Muscle layer of colon (tissue), 2 donors: ENCODE results near the gene COL5A1.

ENCODE experiments used
- H3K27ac ChIP-seq: one replicate; pipeline ENCODE4 v1.7.0; 2013; ENCODE audit warnings: low read depth, mild to moderate bottlenecking, low read length, moderate library complexity
- H3K27me3 ChIP-seq, 2 donors: one replicate each; pipeline ENCODE4 v1.7.0; 2013; ENCODE audit warnings: low read length in 2 of 2, mild to moderate bottlenecking in 2 of 2; ENCODE audit not compliant: insufficient read depth in 2 of 2, control insufficient read depth in 1 of 2
- H3K36me3 ChIP-seq: one replicate; pipeline ENCODE4 v1.7.0; 2013; ENCODE audit warnings: mild to moderate bottlenecking, low read length; ENCODE audit not compliant: insufficient read depth
- H3K4me1 ChIP-seq: one replicate; pipeline ENCODE4 v1.7.0; 2013; ENCODE audit warnings: mild to moderate bottlenecking, low read length; ENCODE audit not compliant: insufficient read depth
- H3K4me3 ChIP-seq, 2 donors: one replicate each; pipeline ENCODE4 v1.7.0; 2013; ENCODE audit warnings: low read length in 2 of 2, low read depth in 1 of 2, mild to moderate bottlenecking in 1 of 2, moderate library complexity in 1 of 2
- H3K9ac ChIP-seq: one replicate; pipeline ENCODE4 v1.7.0; 2013; ENCODE audit warnings: low read length
- H3K9me3 ChIP-seq: one replicate; pipeline ENCODE4 v1.7.0; 2013; ENCODE audit warnings: mild to moderate bottlenecking, low read length
- donor health status: abdominal sarcoma.
- donor health status: Adenocarcinoma of cecum.

The COL5A1 gene

DNA sequence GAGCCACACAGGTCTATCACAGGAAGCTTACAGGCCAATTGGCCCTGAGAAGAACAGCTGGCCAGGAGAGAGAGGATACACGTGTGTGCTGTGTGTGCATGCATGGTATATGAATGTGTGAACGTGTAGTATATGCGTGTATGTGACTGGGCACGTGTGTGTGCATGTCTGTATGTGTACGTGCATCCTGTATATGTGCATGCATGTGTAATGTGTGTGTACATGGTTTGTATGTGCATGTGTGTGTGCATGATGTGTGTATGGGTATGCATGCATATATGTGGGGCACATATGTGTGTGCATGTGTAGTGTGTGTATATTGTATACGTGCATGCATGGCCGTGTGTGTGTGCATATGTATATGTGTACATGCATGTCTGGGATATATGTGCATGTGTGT, 182.0 kb downstream of the COL5A1 start:
- no peaks in the 10 kb centered on the region for H3K4me1 ChIP-seq
- H3K9ac ChIP-seq, result no peak overlapping the region
- no peaks in the 10 kb centered on the region for H3K27me3 ChIP-seq
- no peaks in the 10 kb centered on the region for H3K9me3 ChIP-seq
- peaks cover 66% of the 10 kb centered on the region for H3K36me3 ChIP-seq
- H3K4me3 ChIP-seq, result no peak overlapping the region
- H3K27ac ChIP-seq, result no peak overlapping the region

DNA sequence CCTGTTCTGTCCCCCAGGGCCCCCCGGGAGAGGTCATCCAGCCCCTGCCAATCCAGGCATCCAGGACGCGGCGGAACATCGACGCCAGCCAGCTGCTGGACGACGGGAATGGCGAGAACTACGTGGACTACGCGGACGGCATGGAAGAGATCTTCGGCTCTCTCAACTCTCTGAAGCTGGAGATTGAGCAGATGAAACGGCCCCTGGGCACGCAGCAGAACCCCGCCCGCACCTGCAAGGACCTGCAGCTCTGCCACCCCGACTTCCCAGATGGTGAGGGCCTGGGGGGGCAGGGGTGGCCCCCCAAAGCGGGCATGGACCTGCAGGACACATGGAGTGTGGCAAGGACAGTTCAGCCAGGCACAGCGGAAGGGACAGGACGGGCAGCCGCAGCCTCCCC, 183.0 kb downstream of the COL5A1 start:
- Histone ChIP-seq H3K9me3 (no peaks in the 10 kb centered on the region), H3K27me3 (no peaks in the 10 kb centered on the region), H3K4me3 (no peak overlapping the region), H3K27ac (no peak overlapping the region), H3K36me3 (peaks cover 61% of the 10 kb centered on the region), H3K9ac (no peak overlapping the region), H3K4me1 (no peaks in the 10 kb centered on the region)

DNA sequence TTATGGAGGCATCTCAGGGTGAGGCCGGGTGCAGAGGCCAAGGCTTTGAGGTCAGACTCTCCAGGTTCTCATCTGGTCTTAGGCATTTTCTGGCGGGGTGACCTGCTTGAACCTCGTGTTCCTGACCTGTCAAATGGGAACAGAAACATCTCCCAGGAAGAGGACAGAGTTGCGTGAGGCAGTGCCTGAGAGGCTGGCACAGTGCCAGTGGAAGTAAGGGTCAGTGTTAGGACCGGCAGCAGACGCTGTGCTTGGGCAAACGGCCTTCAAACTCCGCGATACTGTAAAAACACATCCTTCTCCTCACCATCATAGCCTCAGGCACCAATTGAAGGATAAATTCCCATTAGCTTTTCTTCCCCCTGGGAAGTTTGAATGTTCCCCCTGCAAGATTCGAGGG, 183.4 kb downstream of the COL5A1 start:
- H3K4me1 ChIP-seq, result no peaks in the 10 kb centered on the region
- no peak overlapping the region for H3K27ac ChIP-seq
- no peaks in the 10 kb centered on the region for H3K9me3 ChIP-seq
- H3K9ac ChIP-seq, result no peak overlapping the region
- no peaks in the 10 kb centered on the region for H3K27me3 ChIP-seq
- H3K4me3 ChIP-seq, result no peak overlapping the region
- H3K36me3 ChIP-seq, result peaks cover 59% of the 10 kb centered on the region

- no peak overlapping the region for H3K27ac ChIP-seq
- H3K9me3 ChIP-seq, result no peaks in the 10 kb centered on the region
- no peaks in the 10 kb centered on the region for H3K27me3 ChIP-seq
- H3K9ac ChIP-seq, result no peak overlapping the region
- no peaks in the 10 kb centered on the region for H3K4me1 ChIP-seq
- peaks cover 58% of the 10 kb centered on the region for H3K36me3 ChIP-seq
- no peak overlapping the region for H3K4me3 ChIP-seq
Observed at GRCh38 chr9:134826336-134827285, 185.0 kb downstream of the COL5A1 start.

DNA sequence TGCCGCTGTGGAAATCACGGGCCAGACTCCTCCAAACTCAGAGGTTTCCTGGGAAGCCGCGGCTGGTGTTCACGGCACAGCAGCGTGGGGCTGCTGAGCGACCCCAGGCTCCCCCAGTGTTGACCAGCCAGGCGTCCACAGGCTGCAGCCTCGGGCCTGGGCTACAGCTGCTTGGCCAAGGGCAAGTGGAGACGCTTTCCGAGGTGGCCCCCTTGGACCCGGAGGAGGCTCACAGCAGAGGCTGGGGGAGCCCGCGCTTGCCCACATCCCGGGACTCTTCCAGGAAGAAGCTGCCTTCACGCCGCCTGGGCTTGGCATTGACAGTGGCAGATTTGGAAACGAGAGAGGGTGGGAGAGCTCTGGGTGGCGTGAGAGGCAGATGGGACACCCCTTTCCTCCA, 186.0 kb downstream of the COL5A1 start:
- Histone ChIP-seq H3K4me3 (no peak overlapping the region), H3K36me3 (peaks cover 59% of the 10 kb centered on the region), H3K4me1 (no peaks in the 10 kb centered on the region), H3K9me3 (no peaks in the 10 kb centered on the region), H3K9ac (no peak overlapping the region), H3K27me3 (no peaks in the 10 kb centered on the region), H3K27ac (no peak overlapping the region)

- no peak overlapping the region for H3K4me3 ChIP-seq
- no peaks in the 10 kb centered on the region for H3K27me3 ChIP-seq
- no peaks in the 10 kb centered on the region for H3K4me1 ChIP-seq
- H3K27ac ChIP-seq, result no peak overlapping the region
- no peak overlapping the region for H3K9ac ChIP-seq
- peaks cover 63% of the 10 kb centered on the region for H3K36me3 ChIP-seq
- H3K9me3 ChIP-seq, result no peaks in the 10 kb centered on the region
Observed at GRCh38 chr9:134827993-134828392, 186.4 kb downstream of the COL5A1 start.

GRCh38 chr9:134828892-134829291, 187.3 kb downstream of the COL5A1 start:
- Histone ChIP-seq H3K36me3 (peaks cover 61% of the 10 kb centered on the region), H3K27me3 (no peaks in the 10 kb centered on the region), H3K4me1 (no peaks in the 10 kb centered on the region), H3K9ac (no peak overlapping the region), H3K27ac (no peak overlapping the region), H3K4me3 (no peak overlapping the region), H3K9me3 (no peaks in the 10 kb centered on the region)

- Histone ChIP-seq H3K27ac (no peak overlapping the region), H3K4me1 (no peaks in the 10 kb centered on the region), H3K36me3 (peaks cover 55% of the 10 kb centered on the region), H3K9ac (no peak overlapping the region), H3K27me3 (no peaks in the 10 kb centered on the region), H3K9me3 (no peaks in the 10 kb centered on the region), H3K4me3 (no peak overlapping the region)
Observed at GRCh38 chr9:134829356-134829937, 187.8 kb downstream of the COL5A1 start.

- Histone ChIP-seq H3K36me3 (peaks cover 51% of the 10 kb centered on the region), H3K9ac (no peak overlapping the region), H3K27me3 (no peaks in the 10 kb centered on the region), H3K4me3 (no peak overlapping the region), H3K27ac (no peak overlapping the region), H3K9me3 (no peaks in the 10 kb centered on the region), H3K4me1 (no peaks in the 10 kb centered on the region)
Observed at GRCh38 chr9:134830126-134830525, 188.5 kb downstream of the COL5A1 start.

- H3K27me3 ChIP-seq, result no peaks in the 10 kb centered on the region
- no peak overlapping the region for H3K4me3 ChIP-seq
- H3K4me1 ChIP-seq, result no peaks in the 10 kb centered on the region
- H3K36me3 ChIP-seq, result peaks cover 49% of the 10 kb centered on the region
- no peaks in the 10 kb centered on the region for H3K9me3 ChIP-seq
- H3K27ac ChIP-seq, result no peak overlapping the region
- H3K9ac ChIP-seq, result no peak overlapping the region
Observed at GRCh38 chr9:134830926-134831720, 189.5 kb downstream of the COL5A1 start.

DNA sequence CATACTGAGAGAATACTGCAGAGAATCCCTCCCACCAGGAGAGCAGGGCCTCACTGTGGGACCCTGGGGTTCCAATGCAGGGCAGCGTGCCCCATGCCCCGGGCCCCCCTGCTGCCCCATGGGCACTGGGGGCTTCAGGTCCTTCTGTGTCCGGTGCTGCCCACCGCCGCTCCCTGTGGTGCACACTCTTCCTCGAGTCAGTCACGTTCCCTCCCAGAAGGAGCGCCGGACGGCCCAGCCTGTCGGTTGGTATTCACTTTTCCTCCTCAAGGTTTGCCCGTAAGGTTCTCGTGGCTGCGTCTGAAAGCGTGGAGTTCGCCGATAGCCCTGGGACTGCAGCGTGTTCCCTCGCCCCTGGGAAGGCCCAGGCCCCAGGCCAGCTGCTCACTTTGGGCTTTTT, 190.9 kb downstream of the COL5A1 start:
- Histone ChIP-seq H3K9ac (no peak overlapping the region), H3K27ac (no peak overlapping the region), H3K9me3 (no peaks in the 10 kb centered on the region), H3K4me3 (no peak overlapping the region), H3K4me1 (no peaks in the 10 kb centered on the region), H3K36me3 (peaks cover 57% of the 10 kb centered on the region), H3K27me3 (no peaks in the 10 kb centered on the region)
